HG02678 (cell line): ENCODE measurements around the gene CTBP2.

Experiments
- ATAC-seq: cut with Tn5 transposase; IDR thresholded peaks from one replicate; pipeline ENCODE4 v1.9.1; 2021; ENCODE audit warnings: mild to moderate bottlenecking, moderate library complexity; ENCODE audit not compliant: unreplicated experiment

CTBP2 gene

DNA sequence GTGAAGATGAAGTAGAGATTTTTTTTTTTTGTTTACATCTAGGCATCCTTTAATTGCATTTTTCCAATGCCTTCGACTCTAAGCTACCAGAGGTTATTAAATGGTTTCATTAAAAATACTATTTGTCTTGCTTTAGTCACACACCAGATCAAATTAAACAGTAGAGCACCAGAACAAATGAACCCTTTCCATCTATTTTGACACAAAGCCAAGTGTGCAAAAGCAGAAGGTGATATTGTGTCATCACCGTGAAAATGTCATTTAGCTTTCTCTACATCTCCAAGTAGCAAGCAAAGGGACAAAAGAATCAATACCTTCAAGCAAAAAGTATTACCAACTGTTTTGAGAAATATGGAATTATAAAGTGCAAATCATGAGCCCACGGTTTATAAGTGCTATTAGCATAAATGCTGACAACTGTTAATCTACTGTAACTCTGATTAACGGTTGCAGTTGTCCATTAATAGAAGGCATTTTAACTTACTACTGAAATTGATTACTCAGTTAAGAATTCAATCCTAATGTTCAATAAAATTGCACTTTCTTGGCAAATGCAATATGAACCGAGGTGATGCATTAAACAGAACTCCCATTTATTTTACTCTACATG, 49.1 kb downstream of the CTBP2 start:
- ATAC-seq, result no peak

DNA sequence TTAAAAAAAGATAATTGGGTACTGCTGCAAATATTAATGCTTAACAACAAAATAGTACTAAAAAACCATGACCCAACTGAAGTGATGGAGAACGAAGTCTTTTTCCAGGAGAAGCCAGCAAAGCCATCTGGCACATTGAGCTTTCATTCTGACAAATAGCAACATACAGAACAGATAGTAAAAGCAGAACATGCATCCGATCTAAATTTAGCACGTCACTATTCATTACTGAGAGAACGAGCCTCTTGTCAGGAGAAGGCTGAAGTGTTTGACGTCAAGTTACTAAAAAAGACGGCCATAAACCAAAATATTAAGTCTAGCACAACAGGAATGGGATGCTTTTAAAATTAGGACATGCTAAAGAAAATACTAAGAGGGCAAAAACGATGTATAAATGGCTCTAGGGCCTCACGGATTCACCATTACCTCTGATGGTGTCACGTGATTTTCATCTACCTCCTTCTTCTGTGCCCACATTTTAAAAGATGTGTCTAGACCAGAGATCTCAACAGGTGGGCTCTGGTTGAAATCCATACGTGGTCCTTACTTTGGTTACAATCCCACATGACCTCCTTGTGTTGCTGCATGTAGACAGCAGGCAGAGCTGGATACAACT, 52.3 kb downstream of the CTBP2 start:
- ATAC-seq, result no peak

DNA sequence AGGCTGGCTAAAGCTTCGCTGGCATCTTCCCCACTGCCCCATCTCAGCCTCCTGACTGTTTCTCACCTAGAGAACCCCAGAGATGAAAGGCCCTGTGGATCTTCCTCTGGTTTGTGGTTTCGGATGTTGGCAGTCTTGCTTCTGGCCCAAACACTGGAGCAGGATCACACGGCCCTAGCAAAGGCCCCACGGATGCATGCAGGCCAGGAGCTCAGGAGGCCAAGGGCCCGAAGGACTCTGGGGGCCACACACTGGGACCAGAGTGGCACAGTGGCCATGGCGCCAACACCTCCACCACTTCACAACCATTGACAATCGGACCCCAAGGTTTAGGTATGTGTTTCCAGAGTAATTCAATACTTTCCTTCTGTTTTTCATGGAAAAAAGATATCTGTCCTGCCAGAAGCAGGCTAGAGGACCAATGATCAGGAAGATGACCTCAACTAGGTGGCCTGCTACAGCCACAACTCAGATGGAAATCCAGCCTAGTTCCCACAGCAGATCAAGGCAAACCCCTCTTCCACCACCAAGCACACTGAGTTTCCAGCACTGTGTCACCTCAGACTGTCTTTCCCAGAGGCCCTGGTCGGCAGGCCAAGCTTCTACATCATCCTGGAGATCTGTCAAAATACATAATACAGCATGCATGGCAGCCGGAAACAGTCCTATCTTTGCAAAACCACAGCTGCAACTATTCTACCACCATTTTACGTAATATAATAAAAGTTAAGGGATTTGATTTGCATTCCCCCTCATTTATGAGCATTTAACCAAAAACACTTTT, 53.0 kb downstream of the CTBP2 start:
- no peak for ATAC-seq

DNA sequence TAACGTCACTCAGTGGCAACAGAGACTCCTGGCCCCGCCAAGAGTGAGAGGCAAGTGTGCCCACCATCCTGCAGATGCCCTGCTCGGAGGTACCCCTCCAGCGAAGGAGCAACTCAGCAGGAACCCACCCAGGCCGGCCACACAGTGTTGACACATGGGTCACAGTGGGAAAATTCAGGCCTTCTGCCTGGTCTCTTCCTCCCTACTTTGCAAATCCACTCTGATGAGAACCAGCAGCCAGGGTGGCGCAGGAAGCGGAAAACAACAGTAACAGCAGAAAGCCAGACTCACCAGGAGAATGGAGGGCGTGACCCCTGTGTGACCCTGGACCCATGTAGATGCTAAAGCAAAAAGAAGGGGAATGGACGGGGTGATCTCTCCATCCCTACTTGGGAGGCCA, 53.8 kb downstream of the CTBP2 start:
- no peak for ATAC-seq

DNA sequence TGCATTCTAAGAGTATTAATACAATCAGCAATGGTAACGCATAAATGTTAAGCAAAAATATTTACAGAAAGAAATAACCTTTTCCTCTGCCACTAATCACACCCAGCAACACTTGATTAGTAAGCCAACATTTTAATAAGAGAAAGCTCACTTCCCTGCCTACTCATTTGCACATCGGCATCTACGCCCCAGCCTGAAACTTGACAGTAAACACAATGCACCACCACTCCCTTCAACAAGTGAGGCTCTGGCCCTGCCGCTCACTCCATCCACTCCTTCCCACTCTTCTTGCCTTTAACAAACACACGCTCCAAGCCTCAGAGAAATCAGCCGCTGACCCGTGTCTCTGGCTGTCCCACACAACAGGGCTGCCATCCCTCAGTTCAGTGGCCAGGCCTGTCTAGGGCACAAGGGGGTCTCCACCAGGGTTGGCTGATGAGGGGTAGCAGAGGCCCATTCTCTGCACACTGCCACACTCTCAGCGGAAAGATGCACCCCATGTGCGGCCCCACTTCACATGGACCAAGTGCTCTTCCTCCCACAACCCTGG, 54.6 kb downstream of the CTBP2 start:
- no peak for ATAC-seq

GRCh38 chr10:125105155-125105554, 55.2 kb downstream of the CTBP2 start:
- ATAC-seq, result no peak

DNA sequence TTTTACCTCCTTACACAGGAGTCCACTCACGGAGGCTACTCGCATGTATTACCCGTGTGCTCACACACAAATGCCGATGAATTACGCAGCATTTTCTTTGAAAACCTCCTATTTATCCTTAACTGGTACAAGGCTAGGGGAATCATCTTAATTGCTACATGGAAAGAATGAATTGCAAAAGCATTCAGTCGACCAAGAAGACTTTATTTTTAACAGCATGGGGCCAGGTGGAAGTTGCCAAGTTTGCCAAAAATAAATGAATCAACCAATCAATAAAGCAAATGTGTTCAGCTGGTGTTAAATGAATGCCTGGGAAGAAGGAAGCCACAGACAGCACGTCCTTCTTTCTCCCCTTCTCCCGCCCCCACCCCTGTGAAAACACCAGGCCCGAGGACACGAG, 55.8 kb downstream of the CTBP2 start:
- no peak for ATAC-seq

DNA sequence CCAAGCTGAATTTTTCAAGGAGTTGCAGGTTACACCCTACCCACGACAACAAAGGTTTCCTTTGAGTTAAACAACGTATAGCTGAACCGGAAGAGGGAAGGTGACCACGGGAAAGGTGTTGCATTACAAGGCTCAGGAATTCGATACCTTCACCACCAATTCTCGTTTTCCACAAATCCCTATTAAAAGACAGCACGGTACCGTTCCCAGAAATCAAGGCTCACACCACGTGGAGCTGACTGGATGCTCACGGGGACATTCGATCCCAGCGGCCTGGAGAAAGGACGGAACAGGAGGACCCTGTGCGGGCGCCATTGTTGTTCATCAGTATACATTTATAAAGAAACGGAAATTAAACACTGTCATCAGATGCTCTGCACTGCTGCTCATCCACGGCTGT, 56.4 kb downstream of the CTBP2 start:
- ATAC-seq, result no peak

DNA sequence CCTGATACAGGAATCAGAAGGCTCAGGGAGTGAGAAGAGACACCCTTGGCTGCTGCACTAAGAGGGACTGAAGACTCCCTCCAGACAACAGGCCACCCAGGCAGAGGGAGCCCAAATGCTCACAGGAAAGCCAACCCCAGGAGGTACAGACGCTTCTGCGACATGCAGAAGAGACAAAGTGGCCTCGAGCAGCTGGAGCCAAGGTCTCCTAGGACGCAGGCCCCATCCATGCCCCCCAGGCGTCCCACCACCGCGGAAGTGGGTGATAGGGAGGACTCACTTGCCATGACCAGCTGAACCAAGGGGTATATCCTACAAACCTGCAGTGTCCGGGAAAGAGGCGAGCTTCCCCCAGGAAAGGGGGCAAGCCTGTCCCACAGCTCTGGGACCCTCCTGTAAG, 56.9 kb downstream of the CTBP2 start:
- no peak for ATAC-seq

DNA sequence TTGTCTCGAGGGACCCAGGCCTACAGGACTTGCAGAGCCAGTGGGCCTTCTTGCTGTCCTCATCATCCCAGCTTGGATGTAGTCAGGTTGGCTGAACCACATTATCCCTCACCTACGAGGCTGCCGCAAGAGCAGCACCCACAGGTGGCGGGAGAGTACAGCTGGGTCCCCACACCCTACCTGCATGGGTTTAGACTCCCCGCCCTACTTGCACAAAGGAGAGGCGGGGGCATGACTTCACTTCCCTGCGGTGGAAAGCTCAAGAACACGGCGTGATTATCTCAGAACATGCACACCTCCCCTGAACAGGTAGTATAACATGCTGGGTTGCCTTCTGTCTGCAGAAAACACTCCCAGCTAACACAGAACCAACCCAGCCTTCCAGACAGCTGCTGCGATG, 57.5 kb downstream of the CTBP2 start:
- ATAC-seq, result no peak

- no peak for ATAC-seq
Measured at GRCh38 chr10:125102246-125102645, 58.1 kb downstream of the CTBP2 start.

GRCh38 chr10:125101581-125101980, 58.8 kb downstream of the CTBP2 start:
- ATAC-seq, result no peak

DNA sequence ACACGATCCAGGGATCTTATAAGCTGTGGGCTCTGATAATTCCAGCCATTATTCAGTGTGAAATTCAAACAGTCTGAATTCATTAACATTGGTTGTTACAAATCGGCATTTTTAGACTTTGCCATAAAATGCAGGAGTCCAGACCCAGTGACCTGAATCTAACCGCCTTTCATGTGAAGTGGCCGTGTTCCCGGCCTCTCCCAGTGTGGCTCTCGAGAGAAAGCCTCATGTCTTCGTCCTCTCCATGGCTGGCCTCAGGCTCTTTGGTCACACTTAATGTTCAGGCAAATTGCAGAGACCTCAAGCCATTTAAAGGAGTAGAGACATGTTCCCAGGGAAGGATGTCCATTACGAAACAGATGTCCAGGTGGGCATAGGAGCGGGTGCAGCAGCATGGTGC, 59.3 kb downstream of the CTBP2 start:
- ATAC-seq, result no peak

DNA sequence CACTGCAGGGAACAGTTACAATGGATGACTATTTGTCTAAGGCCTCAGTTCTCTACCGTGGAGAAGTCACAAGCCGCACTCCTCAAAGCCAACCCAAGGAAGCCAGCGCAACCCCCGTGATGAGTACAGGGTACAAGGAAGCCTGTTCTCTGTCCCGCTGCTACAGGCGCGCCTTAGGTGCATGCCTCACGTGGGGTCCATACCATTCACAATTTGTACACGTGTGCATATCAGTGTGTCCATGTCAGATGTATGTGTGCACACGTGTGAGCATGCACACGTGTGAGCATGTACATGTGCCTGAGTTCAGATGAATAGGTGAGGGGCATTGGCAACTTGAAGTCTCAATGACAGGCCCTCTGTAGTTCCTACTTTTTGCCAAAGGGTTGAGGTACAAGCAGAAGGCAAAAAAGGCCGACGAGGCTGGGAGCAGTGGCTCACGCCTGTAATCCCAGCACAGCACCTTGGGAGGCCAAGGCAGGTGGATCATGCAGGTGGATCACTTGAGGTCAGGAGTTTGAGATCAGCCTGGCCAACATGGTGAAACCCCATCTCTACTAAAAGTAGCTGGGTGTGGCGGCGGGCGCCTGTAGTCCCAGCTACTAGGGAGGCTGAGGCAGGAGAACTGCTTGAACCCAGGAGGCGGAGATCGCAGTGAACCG, 62.8 kb downstream of the CTBP2 start:
- ATAC-seq, result no peak

GRCh38 chr10:125096975-125097374, 63.4 kb downstream of the CTBP2 start:
- no peak for ATAC-seq

GRCh38 chr10:125096371-125096770, 64.0 kb downstream of the CTBP2 start:
- no peak for ATAC-seq

DNA sequence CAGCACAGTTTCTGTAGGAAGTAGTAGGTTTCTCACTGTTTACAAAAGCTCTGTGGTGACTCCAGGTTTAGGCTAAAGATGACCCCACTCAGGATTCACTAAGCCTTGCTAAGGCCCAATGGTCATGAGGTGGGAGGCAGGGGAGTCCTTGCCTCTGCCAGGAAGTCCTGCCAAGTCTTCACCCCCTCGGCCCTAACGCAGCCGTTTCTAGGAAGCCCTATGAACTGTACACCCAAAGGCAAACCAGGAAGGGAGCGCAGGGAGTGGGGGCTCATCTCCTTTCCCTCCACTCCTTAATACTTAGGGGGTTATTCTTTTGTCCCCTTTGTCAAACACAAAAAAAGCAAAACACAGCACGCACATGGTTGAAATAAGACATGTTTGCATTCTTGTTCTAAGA, 64.6 kb downstream of the CTBP2 start:
- no peak for ATAC-seq

DNA sequence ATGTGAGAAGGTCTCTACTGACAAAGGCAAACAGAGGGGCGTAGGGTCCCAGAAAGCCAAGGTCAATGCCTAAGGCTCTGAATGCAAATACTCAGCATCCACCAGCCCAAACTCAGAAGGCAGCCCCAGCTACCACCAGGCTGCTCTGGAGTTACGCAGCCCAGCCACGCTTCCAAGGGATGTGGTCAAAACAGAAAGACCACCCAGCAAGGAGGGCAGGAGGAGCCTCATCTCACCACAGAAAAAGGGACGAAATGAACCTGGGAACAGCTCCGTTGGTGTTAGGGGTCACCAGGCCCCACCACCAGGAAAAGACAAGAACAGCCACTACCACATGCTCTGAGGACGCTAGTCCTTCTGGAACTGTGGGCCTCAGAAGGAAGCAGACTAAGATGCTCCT, 65.1 kb downstream of the CTBP2 start:
- ATAC-seq, result no peak

DNA sequence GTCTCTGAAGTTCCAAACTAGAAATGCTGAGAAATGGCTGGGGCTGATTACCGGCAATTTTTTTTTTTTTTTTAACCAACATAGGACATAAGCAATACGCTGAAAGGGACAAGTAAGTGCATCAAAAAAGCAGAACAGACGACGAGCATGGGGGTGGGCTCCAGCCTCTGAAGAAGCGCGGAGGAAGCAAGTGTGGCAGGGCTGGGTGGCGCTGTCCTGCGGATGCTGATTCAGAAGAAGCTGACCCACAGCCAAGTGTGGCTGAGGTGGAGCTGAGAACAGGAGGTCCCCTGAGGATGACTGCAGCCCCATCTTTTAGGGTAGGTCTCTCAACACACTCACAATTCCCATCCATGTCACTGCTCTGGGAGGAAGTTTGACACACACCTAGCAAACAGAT, 65.6 kb downstream of the CTBP2 start:
- no peak for ATAC-seq

DNA sequence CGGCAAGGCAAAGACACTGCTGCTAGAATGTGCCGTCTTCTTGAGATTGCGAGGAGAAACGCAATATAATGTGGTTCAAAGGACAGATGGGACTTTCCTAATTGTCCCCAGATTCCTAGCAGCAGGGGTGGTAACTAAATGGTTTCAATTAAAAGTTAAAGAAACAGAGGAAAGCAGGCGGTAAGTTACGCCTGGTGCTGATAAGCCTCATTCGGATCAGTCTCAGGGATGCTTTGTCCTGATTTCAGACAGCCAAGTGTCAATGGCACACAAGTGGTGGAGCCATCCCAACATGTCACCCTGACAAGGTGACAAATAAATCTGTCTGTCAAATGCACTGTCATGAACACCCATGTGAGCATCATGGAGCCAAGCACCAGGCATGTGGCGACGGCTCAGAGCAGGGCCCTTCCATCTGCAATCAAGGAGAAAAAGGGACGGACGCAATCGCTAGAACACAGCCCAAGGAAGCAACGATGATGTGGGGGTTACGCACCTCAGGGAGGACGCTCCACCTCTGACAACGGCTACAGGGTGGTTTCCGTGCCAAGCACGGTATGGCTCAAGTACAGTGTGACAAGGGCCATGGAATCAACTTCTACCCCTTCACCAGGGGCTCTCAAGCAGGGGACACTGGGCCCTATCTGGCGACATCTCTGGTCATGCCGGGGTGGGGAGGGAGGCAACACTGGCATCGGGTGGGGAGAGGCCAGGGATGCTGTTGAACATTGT, 66.2 kb downstream of the CTBP2 start:
- no peak for ATAC-seq
